Kidney tubule cell (primary cell): ENCODE results near the gene RMDN3.

Source experiments
- DNase-seq: peaks from one replicate; pipeline ENCODE4 v3.0.0-alpha.2; 2018; ENCODE audit warnings: low spot score

The RMDN3 gene

DNA sequence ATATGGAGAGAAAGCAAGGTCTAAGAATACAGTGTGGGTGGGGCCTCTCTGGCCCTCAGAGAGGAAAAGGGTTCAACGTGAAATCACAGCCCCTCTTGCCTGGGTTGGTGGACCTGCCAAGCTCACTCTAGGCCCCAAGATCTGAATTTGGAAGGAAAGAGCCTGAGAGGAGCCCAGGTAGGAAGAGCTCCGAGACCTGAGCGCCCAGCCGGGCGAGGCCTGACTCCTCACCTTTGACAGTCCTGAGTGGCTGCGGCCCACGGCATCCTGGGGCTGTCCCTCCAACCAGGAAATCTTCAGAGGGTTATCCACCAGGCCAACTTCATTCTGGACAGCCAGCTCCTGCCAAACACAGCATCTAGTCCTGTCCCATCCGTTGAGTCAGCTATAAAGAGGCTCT is 18.4 kb upstream of the RMDN3 start:
- DNase-seq = no peak

GRCh38 chr15:40772014-40772413 is 17.0 kb upstream of the RMDN3 start:
- DNase-seq = no peak

DNA sequence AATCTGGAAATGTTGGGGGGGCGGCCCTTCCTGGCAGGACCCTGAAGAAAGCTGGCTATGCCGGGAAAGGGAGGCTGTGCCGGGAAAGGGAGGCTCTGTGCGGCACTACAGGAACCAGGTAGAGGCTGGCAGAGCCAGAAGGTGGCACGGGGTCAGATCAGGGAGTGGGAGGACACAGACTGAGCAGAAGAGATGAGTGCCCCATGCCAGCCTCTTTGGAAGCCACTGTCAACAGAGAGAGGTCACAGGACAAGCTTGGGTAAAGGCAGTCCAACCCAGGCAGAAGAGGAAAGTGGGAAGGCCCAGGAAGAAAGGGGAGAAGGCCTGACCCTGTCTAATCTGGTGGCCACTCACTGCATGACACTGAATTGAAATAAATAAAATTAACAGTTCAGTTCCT is 16.2 kb upstream of the RMDN3 start:
- no peak for DNase-seq

DNA sequence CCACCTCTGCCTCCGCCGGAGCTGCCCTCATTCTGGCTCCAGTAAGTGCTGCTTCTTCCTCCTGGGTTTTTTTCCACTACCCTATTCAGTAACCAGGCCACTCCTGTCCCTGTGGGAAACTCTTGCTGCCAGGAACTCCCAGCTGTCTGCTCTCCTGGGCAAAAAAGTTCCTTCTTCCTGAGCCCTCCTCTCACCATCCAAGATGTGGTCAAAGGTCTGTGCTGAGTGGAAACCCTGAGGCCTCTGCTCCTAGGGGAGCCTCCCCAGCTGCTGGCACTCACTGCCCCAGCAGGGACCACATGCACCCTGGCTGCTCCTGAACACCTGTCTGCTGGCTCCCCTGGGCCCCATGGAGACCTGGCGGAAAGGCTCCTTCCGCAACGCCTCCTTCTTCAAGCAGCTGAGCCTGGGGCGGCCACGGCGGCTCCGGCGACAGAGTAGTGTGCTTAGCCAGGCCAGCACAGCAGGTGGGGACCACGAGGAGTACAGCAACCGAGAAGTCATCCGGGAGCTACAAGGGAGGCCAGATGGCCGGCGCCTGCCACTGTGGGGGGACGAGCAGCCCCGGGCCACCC is 15.2 kb upstream of the RMDN3 start:
- DNase-seq = no peak

GRCh38 chr15:40769274-40770146 is 14.5 kb upstream of the RMDN3 start, which contains the start of gene C15orf62:
C15orf62 (plus strand) TSS chr15:40769980; CDS start chr15:40770496, 516 bp downstream.
- DNase-seq = peak; percentile 96

DNA sequence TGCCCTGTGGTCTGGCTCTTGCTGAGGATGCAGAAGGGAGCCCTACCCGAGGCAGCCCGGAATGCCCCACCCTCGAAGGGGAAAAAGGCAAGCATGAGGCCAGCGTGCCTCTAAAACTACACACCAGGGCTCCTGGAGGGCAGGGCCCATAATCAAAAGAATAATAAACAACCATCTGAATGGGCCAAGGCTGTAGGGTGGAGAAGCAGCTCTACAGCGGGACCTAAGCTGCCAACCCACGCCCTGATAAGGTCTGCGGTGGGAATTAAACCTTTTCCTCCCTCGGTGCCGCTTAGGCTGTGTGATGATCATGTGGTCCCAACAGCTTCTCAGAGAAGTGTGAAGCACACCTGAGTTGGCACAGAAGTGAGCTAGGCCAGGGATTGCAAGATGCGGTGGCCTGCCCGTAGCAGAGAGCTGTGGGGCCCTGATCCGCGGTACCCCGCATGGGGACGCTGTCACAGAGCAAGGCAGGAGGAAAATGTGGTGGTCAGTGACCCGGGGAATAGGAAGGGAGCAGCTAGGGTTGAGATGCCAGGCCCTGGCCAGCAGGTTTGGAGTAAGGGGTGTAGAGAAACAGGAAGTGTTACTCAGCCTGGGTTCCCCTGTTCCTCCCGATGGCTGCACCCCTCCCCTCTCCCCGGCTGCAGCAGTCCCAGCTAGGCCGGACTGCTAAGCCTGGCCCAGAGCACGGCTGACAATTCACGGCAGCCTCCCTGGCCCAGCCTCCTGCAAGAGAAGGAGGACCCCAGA is 13.6 kb upstream of the RMDN3 start:
- DNase-seq = no peak

DNA sequence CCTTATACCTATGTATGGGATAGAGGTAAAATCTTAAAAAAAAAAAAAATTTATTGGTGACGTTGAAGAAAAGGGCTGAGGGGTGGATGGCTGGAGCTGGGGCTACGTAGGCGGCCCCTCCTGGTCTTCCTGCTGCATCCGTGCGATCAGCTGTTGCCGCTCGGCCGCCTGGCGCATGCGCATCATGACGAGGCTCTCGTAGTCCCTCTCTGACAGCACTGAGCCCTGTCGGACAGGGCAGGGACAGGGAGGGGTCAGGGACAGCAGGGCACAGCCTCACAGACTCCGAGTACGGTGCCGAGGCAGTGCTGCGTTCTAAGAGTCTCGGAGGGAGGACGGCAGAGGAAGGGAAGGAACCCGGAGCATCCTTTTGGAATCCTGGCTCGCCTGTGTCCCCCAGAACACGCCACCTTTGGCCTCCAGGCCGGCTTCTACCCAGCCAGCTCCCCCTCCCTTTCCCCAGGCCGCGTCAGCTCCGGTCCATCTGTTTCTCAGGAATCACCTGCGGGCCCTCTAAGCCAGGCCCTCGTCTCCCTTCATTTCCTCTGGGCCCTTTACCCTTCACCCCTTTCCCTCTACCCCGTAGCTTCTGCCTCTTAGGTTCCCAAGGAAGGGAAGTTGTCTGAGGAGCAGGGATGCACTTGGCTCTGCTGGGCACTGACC is 12.9 kb upstream of the RMDN3 start:
- no peak for DNase-seq

GRCh38 chr15:40766906-40767837 is 12.1 kb upstream of the RMDN3 start:
- peak; percentile 66 for DNase-seq

DNA sequence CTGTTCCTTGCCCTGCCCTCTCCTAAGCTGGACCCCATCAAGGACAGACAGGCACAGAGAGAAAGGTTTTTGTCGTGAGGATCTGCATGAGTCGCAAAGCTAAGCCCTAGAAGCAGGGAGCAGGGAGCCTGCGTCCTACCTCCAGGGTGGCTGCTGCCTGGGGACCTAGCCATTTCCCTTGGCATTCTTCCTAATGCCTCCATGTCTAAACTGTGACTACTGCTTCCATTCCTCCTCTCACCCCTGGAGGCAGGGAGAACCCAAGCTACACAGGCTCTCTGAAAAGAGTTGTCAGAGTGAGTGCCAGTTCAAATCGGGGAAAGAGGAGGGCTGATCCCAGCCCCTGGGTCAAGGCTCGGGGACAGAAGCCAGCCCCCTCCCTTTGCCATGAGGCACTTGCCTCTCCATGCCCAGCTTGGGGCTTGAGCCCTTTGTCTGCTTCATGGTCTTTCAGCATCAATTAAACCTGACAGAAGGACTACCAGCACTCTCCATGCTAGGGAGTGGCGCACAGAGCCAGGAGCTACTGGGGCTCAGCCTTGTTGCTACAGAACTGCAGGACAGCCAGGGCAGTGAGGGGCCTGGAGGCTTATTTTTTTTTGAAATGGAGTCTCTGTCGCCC is 11.3 kb upstream of the RMDN3 start:
- no peak for DNase-seq

- no peak for DNase-seq
Observed at GRCh38 chr15:40764629-40765103, 9.6 kb upstream of the RMDN3 start.

DNA sequence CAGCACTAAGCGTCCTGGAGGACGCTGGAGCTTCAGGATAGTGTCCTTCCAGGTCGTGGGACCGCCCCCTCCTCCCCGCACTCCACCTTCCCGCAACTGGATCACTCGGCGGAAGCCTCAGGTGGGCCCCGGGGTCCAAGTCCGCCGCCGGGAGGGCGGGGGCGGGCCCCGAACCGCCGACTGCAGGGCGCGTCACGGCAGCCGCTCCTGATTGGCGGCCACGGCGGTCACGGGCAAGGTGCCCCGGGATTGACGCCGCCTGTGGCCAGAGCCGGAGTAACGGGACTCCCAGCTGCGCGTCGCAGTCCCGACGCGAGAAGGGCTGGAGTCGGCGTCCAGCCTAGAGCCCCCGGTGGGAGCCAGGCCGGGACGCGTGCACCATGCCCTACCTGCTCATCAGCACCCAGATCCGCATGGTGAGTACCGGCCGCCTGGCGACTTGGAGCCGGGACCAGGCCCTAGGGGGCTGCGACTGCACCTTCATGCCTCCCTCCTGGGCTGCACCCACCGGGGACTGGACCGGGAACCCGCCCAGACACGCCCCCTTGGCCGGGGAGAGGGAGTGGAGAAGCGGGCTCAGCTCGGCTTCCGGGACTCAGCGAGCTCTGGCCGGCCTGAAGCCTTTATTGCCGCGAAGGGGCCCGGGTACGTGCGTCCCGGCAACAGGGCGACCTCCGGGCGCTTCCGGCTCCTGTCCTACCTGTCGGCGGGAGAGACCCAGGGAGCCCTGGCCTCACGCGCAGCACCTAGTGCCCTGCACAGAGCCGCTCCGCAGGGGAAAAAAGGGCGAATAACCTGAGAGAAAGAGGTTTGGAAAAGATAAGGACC is 9.0 kb upstream of the RMDN3 start, which contains the start of gene GCHFR:
Gene GCHFR (plus strand): TSS at position 268 of the 828 bp plus-strand sequence. CDS start 113 bp downstream, at position 381.
- DNase-seq = peak; percentile 74

- DNase-seq = peak; percentile 73
Observed at GRCh38 chr15:40762919-40763800, 8.1 kb upstream of the RMDN3 start.

DNA sequence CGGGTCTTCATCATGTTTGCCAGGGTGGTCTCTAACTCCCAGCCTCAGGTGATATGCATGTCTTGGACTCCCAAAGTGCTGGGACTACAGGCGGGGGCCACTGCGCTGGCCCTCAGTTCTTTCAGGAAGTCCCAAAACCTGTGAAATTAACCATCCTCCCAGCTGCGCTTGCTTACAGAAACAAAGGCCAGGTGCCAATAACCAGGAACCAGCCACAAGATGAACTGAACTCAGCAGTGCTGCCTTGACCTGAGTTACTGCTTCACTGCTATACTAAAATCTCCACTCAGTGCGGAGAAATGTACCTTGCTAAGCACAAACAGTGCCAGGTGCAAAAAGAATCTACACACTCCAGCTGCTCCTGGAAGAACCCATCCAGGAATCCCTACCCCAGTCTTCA is 4.9 kb upstream of the RMDN3 start:
- no peak for DNase-seq

DNA sequence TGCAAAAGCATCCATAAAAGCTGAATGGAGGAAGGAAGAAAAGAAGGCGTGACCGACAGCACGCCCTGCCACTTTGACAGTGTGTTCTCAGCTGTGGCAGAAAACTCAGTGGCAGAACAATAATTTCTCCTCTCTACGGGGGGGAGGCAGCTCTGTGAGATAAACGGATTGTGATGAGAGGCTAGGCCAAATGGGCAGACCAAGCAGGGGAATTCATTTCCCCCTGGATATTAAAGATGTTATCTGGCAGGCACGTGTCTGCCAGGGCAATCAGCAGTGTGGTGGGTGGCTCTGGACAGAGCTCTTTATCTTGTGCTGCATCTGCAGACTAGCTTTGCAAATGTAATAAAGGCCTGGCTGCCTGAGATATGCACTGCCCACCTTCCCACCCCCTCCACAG is 1.9 kb upstream of the RMDN3 start:
- no peak for DNase-seq

DNA sequence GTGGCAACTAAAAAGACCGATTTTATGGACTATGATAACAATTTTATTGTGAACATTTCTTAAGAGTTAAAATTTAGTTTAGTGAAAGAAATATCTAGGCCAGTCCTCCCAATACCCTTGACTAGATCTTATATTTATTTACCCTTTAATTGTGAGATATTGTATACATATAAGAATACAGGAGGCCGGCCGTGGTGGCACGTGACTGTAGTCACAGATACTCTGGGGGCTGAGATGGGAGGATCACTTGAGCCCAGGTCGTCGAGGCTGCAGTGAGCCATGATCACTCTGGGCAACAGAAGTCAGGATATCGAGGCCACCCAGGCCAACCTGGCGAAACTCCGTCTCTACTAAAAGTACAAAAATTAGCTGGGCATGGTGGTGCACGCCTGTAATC is 756 bp upstream of the RMDN3 start:
- no peak for DNase-seq

GRCh38 chr15:40754574-40754882 is 526 bp downstream of the RMDN3 start:
- peak; percentile 30 for DNase-seq

DNA sequence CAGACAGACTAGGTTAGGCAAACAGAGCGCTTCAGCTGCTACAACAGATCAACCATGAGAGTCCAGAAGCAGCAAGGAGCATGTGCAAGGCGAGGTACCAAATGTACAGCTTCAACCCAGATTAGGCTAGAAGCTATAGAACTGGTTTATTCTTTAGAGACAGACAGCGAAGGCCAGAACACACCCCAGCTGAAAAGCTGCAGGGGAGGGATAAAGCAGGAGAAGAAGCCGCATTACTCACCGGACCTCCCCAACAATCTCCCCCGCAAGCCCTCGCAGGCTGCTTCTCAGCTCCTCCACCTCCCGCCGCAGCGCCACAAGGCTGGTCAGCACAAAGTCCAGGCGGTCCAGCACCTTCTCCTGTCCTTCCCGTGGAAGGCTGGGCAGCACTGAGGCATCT is 3.3 kb downstream of the RMDN3 start:
- no peak for DNase-seq

DNA sequence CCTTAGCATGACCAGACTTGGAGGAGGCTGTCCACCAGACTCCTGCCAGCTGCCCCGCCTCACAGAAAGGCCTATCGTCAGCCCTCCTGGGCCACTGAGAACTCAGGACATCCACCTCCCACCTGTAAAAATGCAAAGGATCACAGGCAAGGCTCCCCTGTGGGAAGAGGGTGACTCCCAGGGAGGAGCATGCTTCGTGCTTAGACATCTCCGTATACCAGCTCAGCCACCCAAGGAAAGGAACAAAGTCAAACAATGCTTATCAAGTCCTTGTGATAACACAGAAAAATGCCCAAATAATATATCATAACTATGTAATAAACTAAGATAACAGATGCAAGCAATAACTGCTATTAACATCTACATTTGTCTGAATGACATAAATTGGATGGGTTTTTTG is 4.2 kb downstream of the RMDN3 start:
- no peak for DNase-seq

DNA sequence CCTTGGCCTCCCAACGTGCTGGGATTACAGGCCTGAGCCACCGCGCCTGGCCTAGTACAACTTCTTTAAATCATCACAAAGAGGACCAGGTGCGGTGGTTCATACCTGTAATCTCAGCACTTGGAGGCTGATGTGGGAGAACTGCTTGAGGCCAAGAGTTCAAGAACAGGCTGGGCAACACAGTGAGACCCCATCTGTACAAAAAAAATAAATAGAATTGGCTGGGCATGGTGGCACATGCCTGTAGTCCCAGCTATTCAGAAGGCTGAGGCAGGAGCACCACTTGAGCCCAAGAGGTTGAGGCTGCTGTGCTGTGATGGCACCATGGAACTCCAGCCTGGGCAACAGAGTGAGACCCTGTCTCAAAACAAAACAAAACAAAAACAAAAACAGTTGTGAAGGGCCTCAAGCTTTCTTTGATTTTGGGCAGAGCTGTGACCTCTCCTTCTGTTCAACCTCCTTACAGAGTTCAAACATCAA is 5.9 kb downstream of the RMDN3 start:
- no peak for DNase-seq
